NB4 (cell line): ENCODE measurements around the gene SMCO1.

Experiments used
- MAX ChIP-seq: IDR thresholded peaks from 2 replicates; pipeline ENCODE4 v1.6.1; 2011; ENCODE audit warnings: low read depth, low read length
- MYC ChIP-seq: IDR thresholded peaks from 2 replicates; pipeline ENCODE4 v1.6.1; 2011; ENCODE audit warnings: low read depth, low read length
- TF ChIP-seq, protein P1 (sequence below): IDR thresholded peaks from one replicate; pipeline ENCODE4 v1.5.1; 2012; ENCODE audit warnings: low read depth, low read length

GRCh38 chr3:196501316-196502044 lies 13.7 kb downstream of the SMCO1 start:
- TF ChIP-seq, protein P1, sequence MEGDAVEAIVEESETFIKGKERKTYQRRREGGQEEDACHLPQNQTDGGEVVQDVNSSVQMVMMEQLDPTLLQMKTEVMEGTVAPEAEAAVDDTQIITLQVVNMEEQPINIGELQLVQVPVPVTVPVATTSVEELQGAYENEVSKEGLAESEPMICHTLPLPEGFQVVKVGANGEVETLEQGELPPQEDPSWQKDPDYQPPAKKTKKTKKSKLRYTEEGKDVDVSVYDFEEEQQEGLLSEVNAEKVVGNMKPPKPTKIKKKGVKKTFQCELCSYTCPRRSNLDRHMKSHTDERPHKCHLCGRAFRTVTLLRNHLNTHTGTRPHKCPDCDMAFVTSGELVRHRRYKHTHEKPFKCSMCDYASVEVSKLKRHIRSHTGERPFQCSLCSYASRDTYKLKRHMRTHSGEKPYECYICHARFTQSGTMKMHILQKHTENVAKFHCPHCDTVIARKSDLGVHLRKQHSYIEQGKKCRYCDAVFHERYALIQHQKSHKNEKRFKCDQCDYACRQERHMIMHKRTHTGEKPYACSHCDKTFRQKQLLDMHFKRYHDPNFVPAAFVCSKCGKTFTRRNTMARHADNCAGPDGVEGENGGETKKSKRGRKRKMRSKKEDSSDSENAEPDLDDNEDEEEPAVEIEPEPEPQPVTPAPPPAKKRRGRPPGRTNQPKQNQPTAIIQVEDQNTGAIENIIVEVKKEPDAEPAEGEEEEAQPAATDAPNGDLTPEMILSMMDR: no peak
- no peak for TF ChIP-seq MYC
- no peak for TF ChIP-seq MAX
